ENCODE data around the gene SULF2. TPM values are rescaled to one million over a fixed set of nuclear protein-coding genes. Genes with fewer than 3 reads are reported as not detected.

Gene SULF2
- total and polyA plus RNA-seq, 4 donors, result 8.1 to 25.4 (median 12.0) TPM

GRCh38 chr20:47724910-47725247, 60.4 kb downstream of the SULF2 start:
- Histone ChIP-seq H3K4me3 (ENCODE audit: low read depth in 1 of 3, low read length in 3 of 3) (no peak overlapping the region), H3K9me3 (ENCODE audit: control insufficient read depth in 4 of 4, low read length in 3 of 4) (no peaks in the 10 kb centered on the region), H3K36me3 (ENCODE audit: control insufficient read depth in 4 of 4, insufficient read depth in 3 of 4, low read depth in 1 of 4, low read length in 3 of 4) (no peaks in the 10 kb centered on the region), H3K27me3 (ENCODE audit: control insufficient read depth in 4 of 4, insufficient read depth in 4 of 4, low read length in 3 of 4) (no peaks in the 10 kb centered on the region), H3K27ac (ENCODE audit: low read depth in 1 of 2, low read length in 2 of 2) (no peak overlapping the region), H3K4me1 (ENCODE audit: control insufficient read depth in 4 of 4, insufficient read depth in 4 of 4, low read length in 3 of 4) (peaks cover 2 to 16% (median 12%) of the 10 kb centered on the region in 4 donors), H3K9ac (ENCODE audit: low read depth in 1 of 2, low read length in 2 of 2) (no peak overlapping the region)
- no peak for TF ChIP-seq REST (IDR thresholded peaks at IDR 0.05)
- no peak for TF ChIP-seq ATF3 (IDR thresholded peaks at IDR 0.05)
- TF ChIP-seq, protein P1, sequence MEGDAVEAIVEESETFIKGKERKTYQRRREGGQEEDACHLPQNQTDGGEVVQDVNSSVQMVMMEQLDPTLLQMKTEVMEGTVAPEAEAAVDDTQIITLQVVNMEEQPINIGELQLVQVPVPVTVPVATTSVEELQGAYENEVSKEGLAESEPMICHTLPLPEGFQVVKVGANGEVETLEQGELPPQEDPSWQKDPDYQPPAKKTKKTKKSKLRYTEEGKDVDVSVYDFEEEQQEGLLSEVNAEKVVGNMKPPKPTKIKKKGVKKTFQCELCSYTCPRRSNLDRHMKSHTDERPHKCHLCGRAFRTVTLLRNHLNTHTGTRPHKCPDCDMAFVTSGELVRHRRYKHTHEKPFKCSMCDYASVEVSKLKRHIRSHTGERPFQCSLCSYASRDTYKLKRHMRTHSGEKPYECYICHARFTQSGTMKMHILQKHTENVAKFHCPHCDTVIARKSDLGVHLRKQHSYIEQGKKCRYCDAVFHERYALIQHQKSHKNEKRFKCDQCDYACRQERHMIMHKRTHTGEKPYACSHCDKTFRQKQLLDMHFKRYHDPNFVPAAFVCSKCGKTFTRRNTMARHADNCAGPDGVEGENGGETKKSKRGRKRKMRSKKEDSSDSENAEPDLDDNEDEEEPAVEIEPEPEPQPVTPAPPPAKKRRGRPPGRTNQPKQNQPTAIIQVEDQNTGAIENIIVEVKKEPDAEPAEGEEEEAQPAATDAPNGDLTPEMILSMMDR (IDR thresholded peaks at IDR 0.05; ENCODE audit: low read depth, low read length, missing input control), result no peak
- TF ChIP-seq, protein P2, sequence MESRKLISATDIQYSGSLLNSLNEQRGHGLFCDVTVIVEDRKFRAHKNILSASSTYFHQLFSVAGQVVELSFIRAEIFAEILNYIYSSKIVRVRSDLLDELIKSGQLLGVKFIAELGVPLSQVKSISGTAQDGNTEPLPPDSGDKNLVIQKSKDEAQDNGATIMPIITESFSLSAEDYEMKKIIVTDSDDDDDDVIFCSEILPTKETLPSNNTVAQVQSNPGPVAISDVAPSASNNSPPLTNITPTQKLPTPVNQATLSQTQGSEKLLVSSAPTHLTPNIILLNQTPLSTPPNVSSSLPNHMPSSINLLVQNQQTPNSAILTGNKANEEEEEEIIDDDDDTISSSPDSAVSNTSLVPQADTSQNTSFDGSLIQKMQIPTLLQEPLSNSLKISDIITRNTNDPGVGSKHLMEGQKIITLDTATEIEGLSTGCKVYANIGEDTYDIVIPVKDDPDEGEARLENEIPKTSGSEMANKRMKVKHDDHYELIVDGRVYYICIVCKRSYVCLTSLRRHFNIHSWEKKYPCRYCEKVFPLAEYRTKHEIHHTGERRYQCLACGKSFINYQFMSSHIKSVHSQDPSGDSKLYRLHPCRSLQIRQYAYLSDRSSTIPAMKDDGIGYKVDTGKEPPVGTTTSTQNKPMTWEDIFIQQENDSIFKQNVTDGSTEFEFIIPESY (IDR thresholded peaks at IDR 0.05), result no peak
- TF ChIP-seq HNF4A (conservative IDR thresholded peaks at IDR 0.05), result no peak
- TF ChIP-seq TAF1 (conservative IDR thresholded peaks at IDR 0.05), result no peak
- no peak for TF ChIP-seq FOXA2 (IDR thresholded peaks at IDR 0.05)
- TF ChIP-seq, protein P3, sequence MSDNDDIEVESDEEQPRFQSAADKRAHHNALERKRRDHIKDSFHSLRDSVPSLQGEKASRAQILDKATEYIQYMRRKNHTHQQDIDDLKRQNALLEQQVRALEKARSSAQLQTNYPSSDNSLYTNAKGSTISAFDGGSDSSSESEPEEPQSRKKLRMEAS (IDR thresholded peaks at IDR 0.05), result no peak
- TF ChIP-seq SP1 (IDR thresholded peaks at IDR 0.05), result no peak
- no peak for TF ChIP-seq HNF4G (IDR thresholded peaks at IDR 0.05)
- no peak for TF ChIP-seq YY1 (IDR thresholded peaks at IDR 0.05)
- TF ChIP-seq JUND (IDR thresholded peaks at IDR 0.05), result no peak
- TF ChIP-seq EGR1 (IDR thresholded peaks at IDR 0.05; ENCODE audit: low read depth in 2 of 2), result no peak
- no peak for TF ChIP-seq FOXA1 (IDR thresholded peaks at IDR 0.05)
- TF ChIP-seq GABPA (IDR thresholded peaks at IDR 0.05 in 1 of 2, conservative IDR thresholded peaks at IDR 0.05 in 1 of 2), result no peak
- no peak for TF ChIP-seq RXRA (IDR thresholded peaks at IDR 0.05)
- no peak for TF ChIP-seq NR2F2 (IDR thresholded peaks at IDR 0.05)
- TF ChIP-seq RAD21 (IDR thresholded peaks at IDR 0.05), result no peak
- no peak for DNase-seq (ENCODE audit: low spot score)
- 92% methylated on average over 5 of the region's 5 CpGs for WGBS
